Naive thymus-derived CD4-positive, alpha-beta T cell (primary cell): ENCODE measurements around the gene OR7C1. TPM values are rescaled to one million over a fixed set of nuclear protein-coding genes. Genes with fewer than 3 reads are reported as not detected.

Source experiments
- ATAC-seq: fragments of 150-1000 bp; cut with Tn5 transposase; 2 replicates; pipeline ENCODE4 v1.10.0; 2021; ENCODE audit warnings: mild to moderate bottlenecking, moderate library complexity
- CTCF ChIA-PET: fragments of 350-600 bp; sonication (Branson Sonifier 250); formaldehyde crosslinking; loops from one replicate; lab custom pipeline; 2021; ENCODE audit warnings: antibody characterized with exemption; lab: Charles Lee
- POLR2A ChIA-PET: fragments of 350-600 bp; sonication (Branson Sonifier 250); formaldehyde crosslinking; loops from one replicate; lab custom pipeline; 2021; ENCODE audit warnings: antibody characterized with exemption, inconsistent platforms; lab: Charles Lee
- DNase-seq, 9 donors: peaks; one replicate each; pipeline versions ENCODE4 v3.0.0 to v3.0.0-alpha.2; 2020 to 2022; ENCODE audit warnings: mixed read lengths in 1 of 9
- H3K27ac ChIP-seq: one replicate; pipeline ENCODE4 v1.7.0; 2013; ENCODE audit warnings: mild to moderate bottlenecking, low read depth, low read length, moderate library complexity
- H3K27me3 ChIP-seq, 2 donors: one replicate each; pipeline ENCODE4 v1.7.0; 2013; ENCODE audit warnings: low read length in 2 of 2, mild to moderate bottlenecking in 2 of 2, moderate library complexity in 2 of 2; ENCODE audit not compliant: control insufficient read depth in 2 of 2, insufficient read depth in 2 of 2
- H3K36me3 ChIP-seq, 3 experiments: 1 replicate in 2 of 3; 2 replicates in 1 of 3; pipeline ENCODE4 v1.7.0; 2013; ENCODE audit warnings: low read length in 3 of 3, mild to moderate bottlenecking in 3 of 3, moderate library complexity in 1 of 3; ENCODE audit not compliant: insufficient read depth in 3 of 3, control insufficient read depth in 2 of 3
- H3K4me1 ChIP-seq, 2 donors: one replicate each; pipeline ENCODE4 v1.7.0; 2013; ENCODE audit warnings: low read length in 2 of 2, mild to moderate bottlenecking in 2 of 2, moderate library complexity in 1 of 2; ENCODE audit not compliant: control insufficient read depth in 2 of 2, insufficient read depth in 2 of 2
- H3K4me3 ChIP-seq: 2 replicates; pipeline ENCODE4 v1.7.0; 2013; ENCODE audit warnings: mild to moderate bottlenecking, low read length
- H3K9me3 ChIP-seq, 3 experiments: 1 replicate in 2 of 3; 2 replicates in 1 of 3; pipeline ENCODE4 v1.7.0; 2013; ENCODE audit warnings: low read length in 3 of 3; ENCODE audit not compliant: control insufficient read depth in 2 of 3
- H3K27ac Mint-ChIP-seq, 9 donors: one replicate each; pipeline ENCODE4 v1.8.0; 2020 to 2022; ENCODE audit warnings: mixed read lengths in 9 of 9, mild to moderate bottlenecking in 8 of 9, moderate library complexity in 5 of 9, inconsistent platforms in 2 of 9
- H3K27me3 Mint-ChIP-seq, 5 donors: one replicate each; pipeline ENCODE4 v1.8.0; 2021 to 2022; ENCODE audit warnings: mixed read lengths in 5 of 5, mild to moderate bottlenecking in 1 of 5
- H3K36me3 Mint-ChIP-seq, 5 donors: one replicate each; pipeline ENCODE4 v1.8.0; 2020 to 2022; ENCODE audit warnings: mixed read lengths in 5 of 5, mild to moderate bottlenecking in 3 of 5, inconsistent platforms in 1 of 5
- H3K4me1 Mint-ChIP-seq, 7 donors: one replicate each; pipeline ENCODE4 v1.8.0; 2020 to 2022; ENCODE audit warnings: mixed read lengths in 7 of 7, mild to moderate bottlenecking in 3 of 7, inconsistent platforms in 1 of 7
- H3K4me3 Mint-ChIP-seq, 10 donors: one replicate each; pipeline ENCODE4 v1.8.0; 2020 to 2022; ENCODE audit warnings: mild to moderate bottlenecking in 10 of 10, mixed read lengths in 10 of 10, moderate library complexity in 6 of 10, inconsistent platforms in 2 of 10
- H3K9me3 Mint-ChIP-seq, 11 donors: one replicate each; pipeline ENCODE4 v1.8.0; 2020 to 2022; ENCODE audit warnings: mixed read lengths in 11 of 11, mild to moderate bottlenecking in 4 of 11, inconsistent platforms in 1 of 11, moderate library complexity in 1 of 11
- intact Hi-C, 2 donors: fragments of 100-400 bp; cut with micrococcal nuclease; formaldehyde crosslinking; loops; one replicate each; pipeline ENCODE4 v1.15.1; 2023
- polyA plus RNA-seq, 2 donors: library from polyadenylated mRNA; unstranded; fragments of 300-500 nt; fragmentation: Illumina TruSeq; gene quantifications; one replicate each; pipeline ENCODE4 v1.2.3, GENCODE V29; 2021
- total RNA-seq, 6 experiments: library from RNA in 5 of 6; stranded (reverse) in 5 of 6; gene quantifications; 1 replicate in 5 of 6; 2 replicates in 1 of 6; pipeline ENCODE4 v1.2.3 and lab custom pipeline; 2021 to 2026

OR7C1 gene
- total and polyA plus RNA-seq, 7 experiments from 2014 or later, result not detected

- intact Hi-C loops, result no loop called here
- H3K36me3 ChIP-seq, result no peaks in the 10 kb centered on the region
- ChIA-PET POLR2A (no interaction called here), CTCF (no interaction called here)
- H3K9me3 Mint-ChIP-seq, result peaks cover 0 to 12% (median 4%) of the 10 kb centered on the region in 11 donors
- H3K36me3 Mint-ChIP-seq, result peaks cover 0 to 3% (median 0%) of the 10 kb centered on the region in 5 donors
- peak overlapping the region in 1 of 9 donors; percentile 65 for H3K27ac Mint-ChIP-seq
- H3K27me3 Mint-ChIP-seq, result peaks cover 0 to 50% (median 23%) of the 10 kb centered on the region in 5 donors
- H3K4me3 Mint-ChIP-seq, result no peak overlapping the region
- H3K27me3 ChIP-seq, result no peaks in the 10 kb centered on the region
- H3K27ac ChIP-seq, result no peak overlapping the region
- H3K4me1 Mint-ChIP-seq, result no peaks in the 10 kb centered on the region
- H3K4me3 ChIP-seq, result no peak overlapping the region
- no peak for DNase-seq
- no peaks in the 10 kb centered on the region for H3K9me3 ChIP-seq
- H3K4me1 ChIP-seq, result no peaks in the 10 kb centered on the region
- no peak for ATAC-seq
Observed at GRCh38 chr19:14763497-14764145, 71.4 kb downstream of the OR7C1 start.

- H3K9me3 ChIP-seq, result no peaks in the 10 kb centered on the region
- ChIA-PET POLR2A (interaction anchor here (0.5 kb wide), 1 partner anchor 23 kb away, joined by 3 read pairs; no protein-coding TSS in a partner anchor), CTCF (interaction anchor here (0.7 kb wide), 1 partner anchor 129 kb away, joined by 3 read pairs; no protein-coding TSS in a partner anchor)
- intact Hi-C loops, result no loop called here
- H3K4me3 ChIP-seq, result no peak overlapping the region
- no peak overlapping the region for H3K27ac ChIP-seq
- no peaks in the 10 kb centered on the region for H3K4me1 ChIP-seq
- H3K27me3 ChIP-seq, result no peaks in the 10 kb centered on the region
- Mint-ChIP-seq H3K27ac (no peak overlapping the region), H3K4me3 (no peak overlapping the region), H3K4me1 (no peaks in the 10 kb centered on the region), H3K27me3 (peaks cover 0 to 37% (median 22%) of the 10 kb centered on the region in 5 donors), H3K36me3 (peaks cover 0 to 3% (median 0%) of the 10 kb centered on the region in 5 donors), H3K9me3 (peaks cover 0 to 12% (median 4%) of the 10 kb centered on the region in 11 donors)
- no peak for ATAC-seq
- no peaks in the 10 kb centered on the region for H3K36me3 ChIP-seq
- DNase-seq, result no peak
Observed at GRCh38 chr19:14762111-14762510, 72.9 kb downstream of the OR7C1 start.

- H3K36me3 ChIP-seq, result no peaks in the 10 kb centered on the region
Observed at GRCh38 chr19:14761607-14762006, 73.4 kb downstream of the OR7C1 start.

GRCh38 chr19:14758816-14759215 is 76.2 kb downstream of the OR7C1 start:
- Histone ChIP-seq H3K4me3 (no peak overlapping the region), H3K27me3 (no peaks in the 10 kb centered on the region), H3K9me3 (no peaks in the 10 kb centered on the region), H3K27ac (no peak overlapping the region), H3K4me1 (no peaks in the 10 kb centered on the region), H3K36me3 (no peaks in the 10 kb centered on the region)
- Mint-ChIP-seq H3K4me1 (no peaks in the 10 kb centered on the region), H3K27ac (no peak overlapping the region), H3K27me3 (peaks cover 0 to 23% (median 13%) of the 10 kb centered on the region in 5 donors), H3K36me3 (no peaks in the 10 kb centered on the region), H3K4me3 (no peak overlapping the region), H3K9me3 (peaks cover 0 to 12% (median 3%) of the 10 kb centered on the region in 11 donors)
- DNase-seq (no peak), ATAC-seq (no peak)
- POLR2A ChIA-PET, result no interaction called here
- CTCF ChIA-PET, result interaction anchor here (0.7 kb wide), 1 partner anchor 184 kb away, joined by 3 read pairs; no protein-coding TSS in a partner anchor
- intact Hi-C loops, result no loop called here

More at GRCh38 chr19:14761607-14762006, 73.4 kb downstream of the OR7C1 start:
- Histone ChIP-seq H3K27me3 (no peaks in the 10 kb centered on the region), H3K4me1 (no peaks in the 10 kb centered on the region), H3K27ac (no peak overlapping the region), H3K9me3 (no peaks in the 10 kb centered on the region), H3K4me3 (no peak overlapping the region)
- ATAC-seq (no peak), DNase-seq (no peak)
- H3K9me3 Mint-ChIP-seq, result peaks cover 0 to 12% (median 4%) of the 10 kb centered on the region in 11 donors
- H3K36me3 Mint-ChIP-seq, result peaks cover 0 to 3% (median 0%) of the 10 kb centered on the region in 5 donors
- ChIA-PET POLR2A (no interaction called here), CTCF (interaction anchor here (0.7 kb wide), 1 partner anchor 130 kb away, joined by 3 read pairs; no protein-coding TSS in a partner anchor)
- no peak overlapping the region for H3K4me3 Mint-ChIP-seq
- peaks cover 0 to 37% (median 22%) of the 10 kb centered on the region in 5 donors for H3K27me3 Mint-ChIP-seq
- no peaks in the 10 kb centered on the region for H3K4me1 Mint-ChIP-seq
- intact Hi-C loops, result no loop called here
- no peak overlapping the region for H3K27ac Mint-ChIP-seq

- no peak overlapping the region for H3K27ac ChIP-seq
- H3K4me3 ChIP-seq, result no peak overlapping the region
- H3K36me3 ChIP-seq, result no peaks in the 10 kb centered on the region
- Mint-ChIP-seq H3K9me3 (peaks cover 0 to 5% (median 0%) of the 10 kb centered on the region in 11 donors), H3K27me3 (no peaks in the 10 kb centered on the region), H3K36me3 (peaks cover 0 to 6% (median 0%) of the 10 kb centered on the region in 5 donors), H3K4me1 (peaks cover 0 to 2% (median 0%) of the 10 kb centered on the region in 7 donors), H3K27ac (no peak overlapping the region), H3K4me3 (no peak overlapping the region)
- H3K27me3 ChIP-seq, result no peaks in the 10 kb centered on the region
- intact Hi-C loops, result no loop called here
- DNase-seq, result no peak
- POLR2A ChIA-PET, result no interaction called here
- no peak for ATAC-seq
- CTCF ChIA-PET, result no interaction called here
- no peaks in the 10 kb centered on the region for H3K4me1 ChIP-seq
- H3K9me3 ChIP-seq, result no peaks in the 10 kb centered on the region
Observed at GRCh38 chr19:14748601-14749000, 86.4 kb downstream of the OR7C1 start.

Other genes starting within 250 kb of the OR7C1 start
- gene ADGRE3, start 160.3 kb downstream of the OR7C1 start, total RNA-seq, result 1 to 10 TPM in 2 of 5 experiments, not detected in 3; 1.0 to 4.9 TPM
- gene ADGRE3, start 160.3 kb downstream of the OR7C1 start, polyA plus RNA-seq, result not detected
- gene ZNF333, start 145.1 kb downstream of the OR7C1 start, total RNA-seq, result 10 to 100 TPM; 15.4 to 56.3 (median 34.7) TPM
- gene ZNF333, start 145.1 kb downstream of the OR7C1 start, polyA plus RNA-seq, result 10 to 100 TPM in 1 of 2 donors, 1 to 10 TPM in 1; 9.1 to 10.0 TPM
- gene ADGRE2, start 56.6 kb downstream of the OR7C1 start, total RNA-seq, result 10 to 100 TPM in 2 of 5 experiments, 1 to 10 TPM in 1, under 1 TPM in 2; 0.13 to 66.6 (median 1.5) TPM
- under 1 TPM; 0.07 to 0.08 TPM for gene ADGRE2, start 56.6 kb downstream of the OR7C1 start, polyA plus RNA-seq
- gene OR7A5, start within 50 bp of the OR7C1 start, total RNA-seq, result not detected
- gene OR7A5, start within 50 bp of the OR7C1 start, polyA plus RNA-seq, result not detected
- gene OR7A10, start 13.7 kb upstream of the OR7C1 start, total RNA-seq, result not detected
- not detected for gene OR7A10, start 13.7 kb upstream of the OR7C1 start, polyA plus RNA-seq
- gene OR7A17, start 50.9 kb upstream of the OR7C1 start, total RNA-seq, result not detected
- not detected for gene OR7A17, start 50.9 kb upstream of the OR7C1 start, polyA plus RNA-seq
- gene OR7C2, start 106.3 kb upstream of the OR7C1 start, total RNA-seq, result not detected
- not detected for gene OR7C2, start 106.3 kb upstream of the OR7C1 start, polyA plus RNA-seq
- not detected for gene SLC1A6, start 144.7 kb upstream of the OR7C1 start, total RNA-seq
- not detected for gene SLC1A6, start 144.7 kb upstream of the OR7C1 start, polyA plus RNA-seq
- gene CASP14, start 214.3 kb upstream of the OR7C1 start, total RNA-seq, result not detected
- gene CASP14, start 214.3 kb upstream of the OR7C1 start, polyA plus RNA-seq, result not detected
- not detected for gene OR1I1, start 247.0 kb upstream of the OR7C1 start, total RNA-seq
- gene OR1I1, start 247.0 kb upstream of the OR7C1 start, polyA plus RNA-seq, result not detected